ENCODE results near the gene DZIP1L.

The DZIP1L gene

GRCh38 chr3:138078901-138079344 is 36.5 kb downstream of the DZIP1L start:
- Histone ChIP-seq H3K9me3 (no peaks in the 10 kb centered on the region), H3K27me3 (no peaks in the 10 kb centered on the region), H3K36me3 (no peaks in the 10 kb centered on the region), H3K4me3 (ENCODE audit: low read depth, low read length) (no peak overlapping the region), H3K4me1 (no peaks in the 10 kb centered on the region)
- no peak for TF ChIP-seq CTCF (IDR thresholded peaks at IDR 0.05; ENCODE audit: low read depth, low read length)
- DNase-seq, result no peak

GRCh38 chr3:138078096-138078495 is 37.3 kb downstream of the DZIP1L start:
- Histone ChIP-seq H3K27me3 (no peaks in the 10 kb centered on the region), H3K4me1 (no peaks in the 10 kb centered on the region), H3K36me3 (no peaks in the 10 kb centered on the region), H3K4me3 (ENCODE audit: low read depth, low read length) (no peak overlapping the region), H3K9me3 (no peaks in the 10 kb centered on the region)
- TF ChIP-seq CTCF (IDR thresholded peaks at IDR 0.05; ENCODE audit: low read depth, low read length), result no peak
- no peak for DNase-seq

GRCh38 chr3:138072796-138073195 is 42.6 kb downstream of the DZIP1L start:
- Histone ChIP-seq H3K27me3 (no peaks in the 10 kb centered on the region), H3K4me3 (ENCODE audit: low read depth, low read length) (no peak overlapping the region), H3K4me1 (no peaks in the 10 kb centered on the region), H3K9me3 (no peaks in the 10 kb centered on the region), H3K36me3 (no peaks in the 10 kb centered on the region)
- no peak for TF ChIP-seq CTCF (IDR thresholded peaks at IDR 0.05; ENCODE audit: low read depth, low read length)
- DNase-seq, result no peak

- Histone ChIP-seq H3K4me1 (no peaks in the 10 kb centered on the region), H3K27me3 (no peaks in the 10 kb centered on the region), H3K4me3 (ENCODE audit: low read depth, low read length) (no peak overlapping the region), H3K36me3 (no peaks in the 10 kb centered on the region), H3K9me3 (no peaks in the 10 kb centered on the region)
- TF ChIP-seq CTCF (IDR thresholded peaks at IDR 0.05; ENCODE audit: low read depth, low read length), result no peak
- no peak for DNase-seq
These were observed 45.4 kb downstream of the DZIP1L start for GRCh38 chr3:138070006-138070405.

- peak; percentile 80 for DNase-seq
- no peaks in the 10 kb centered on the region for H3K36me3 ChIP-seq
- no peak overlapping the region for H3K4me3 ChIP-seq (ENCODE audit: low read depth, low read length)
- no peaks in the 10 kb centered on the region for H3K9me3 ChIP-seq
- no peaks in the 10 kb centered on the region for H3K27me3 ChIP-seq
- H3K4me1 ChIP-seq, result no peaks in the 10 kb centered on the region
- peak; percentile 99 for TF ChIP-seq CTCF (IDR thresholded peaks at IDR 0.05; ENCODE audit: low read depth, low read length)
These were observed 46.7 kb downstream of the DZIP1L start for GRCh38 chr3:138068579-138069174.

- Histone ChIP-seq H3K4me3 (ENCODE audit: low read depth, low read length) (no peak overlapping the region), H3K9me3 (no peaks in the 10 kb centered on the region), H3K27me3 (no peaks in the 10 kb centered on the region), H3K4me1 (no peaks in the 10 kb centered on the region), H3K36me3 (no peaks in the 10 kb centered on the region)
- TF ChIP-seq CTCF (IDR thresholded peaks at IDR 0.05; ENCODE audit: low read depth, low read length), result no peak
- no peak for DNase-seq
These were observed 47.4 kb downstream of the DZIP1L start for GRCh38 chr3:138068046-138068445.
